C4-2B (cell line): ENCODE data around the gene TJP3.

Experiments
- CTCF ChIP-seq: fragments of 450-650 bp; conservative IDR thresholded peaks from 2 replicates; pipeline ENCODE4 v1.5.1; 2017; ENCODE audit warnings: mild to moderate bottlenecking
- ZFX ChIP-seq: fragments of 450-650 bp; IDR thresholded peaks from 2 replicates; pipeline ENCODE4 v1.6.1; 2017

GRCh38 chr19:3781603-3782002 lies 73.4 kb downstream of the TJP3 start:
- TF ChIP-seq CTCF (no peak), ZFX (no peak)
